Progenitor cell of endocrine pancreas (in vitro differentiated cells): ENCODE results near the gene SNRK. TPM values are rescaled to one million over a fixed set of nuclear protein-coding genes. Genes with fewer than 3 reads are reported as not detected.
A peak's percentile ranks its signal among the peaks of the same experiment; 100 is the strongest.

Experiments
- DNase-seq: peaks from one replicate; pipeline ENCODE4 v3.0.0; 2021; ENCODE audit warnings: low spot score; ENCODE audit not compliant: unreplicated experiment
- H3K27ac Mint-ChIP-seq: 2 replicates; pipeline ENCODE4 v1.8.0; 2021; ENCODE audit warnings: mild to moderate bottlenecking, moderate library complexity, mixed read lengths
- H3K27me3 Mint-ChIP-seq: 2 replicates; pipeline ENCODE4 v1.8.0; 2021; ENCODE audit warnings: mixed read lengths
- H3K36me3 Mint-ChIP-seq: 2 replicates; pipeline ENCODE4 v1.8.0; 2022; ENCODE audit warnings: mixed read lengths; ENCODE audit not compliant: insufficient read depth
- H3K4me1 Mint-ChIP-seq: 2 replicates; pipeline ENCODE4 v1.8.0; 2021; ENCODE audit warnings: low read depth, mixed read lengths
- H3K4me3 Mint-ChIP-seq: 2 replicates; pipeline ENCODE4 v1.8.0; 2021; ENCODE audit warnings: low read depth, mild to moderate bottlenecking, moderate library complexity, mixed read lengths
- H3K9me3 Mint-ChIP-seq: 2 replicates; pipeline ENCODE4 v1.8.0; 2021; ENCODE audit warnings: low read depth, mixed read lengths
- CTCF ChIP-seq: fragments of 200-600 bp; sonication (generic); IDR thresholded peaks from one replicate; pipeline ENCODE4 v1.5.0; 2021; ENCODE audit warnings: antibody characterized with exemption, mild to moderate bottlenecking; ENCODE audit not compliant: unreplicated experiment
- total RNA-seq: library from RNA; stranded (reverse); gene quantifications from 2 replicates; pipeline ENCODE4 v1.2.1, GENCODE V29; 2021

The SNRK gene
- total RNA-seq, 1 donor from 2014 or later: 23.6 TPM

DNA sequence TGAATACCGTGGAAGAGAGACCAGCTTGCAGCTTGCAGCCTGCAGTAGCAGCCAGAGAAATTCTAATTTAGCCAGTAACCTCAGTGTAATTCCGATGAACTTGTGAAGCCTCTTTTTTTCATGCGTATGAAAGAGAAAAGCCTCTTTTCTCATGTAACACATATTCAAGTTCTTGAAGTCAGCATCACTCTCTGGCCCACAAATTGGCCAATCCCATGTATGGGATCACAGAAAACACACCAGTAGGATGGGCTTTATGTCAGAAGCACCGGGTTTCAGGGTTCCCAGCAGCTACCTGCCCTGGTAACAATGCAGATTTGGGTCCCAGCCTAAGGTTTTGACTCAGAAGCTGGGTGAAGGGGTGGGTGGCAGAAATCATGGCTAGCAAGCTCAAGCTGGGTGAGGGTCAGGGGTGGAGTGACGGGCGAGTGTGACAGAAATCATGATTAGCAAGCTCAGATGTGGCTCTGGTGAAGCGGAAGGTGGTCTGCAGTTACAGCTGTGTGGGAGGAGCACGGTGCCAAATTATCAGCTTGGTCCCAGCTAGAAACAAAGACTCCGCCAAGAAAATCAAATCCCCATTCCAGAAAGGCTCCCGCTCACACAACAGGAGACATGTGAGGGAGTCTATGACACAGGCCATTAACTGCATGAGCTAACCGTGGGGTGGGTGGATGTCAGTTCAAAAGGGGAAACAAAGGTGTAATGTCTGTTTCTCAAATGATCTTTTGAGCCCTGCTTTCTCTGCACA, 86.6 kb downstream of the SNRK start:
- no peak for DNase-seq
- Mint-ChIP-seq H3K27ac (no peak overlapping the region), H3K9me3 (no peaks in the 10 kb centered on the region), H3K4me3 (no peak overlapping the region), H3K36me3 (no peaks in the 10 kb centered on the region), H3K27me3 (no peaks in the 10 kb centered on the region), H3K4me1 (no peaks in the 10 kb centered on the region)
- TF ChIP-seq CTCF: no peak

DNA sequence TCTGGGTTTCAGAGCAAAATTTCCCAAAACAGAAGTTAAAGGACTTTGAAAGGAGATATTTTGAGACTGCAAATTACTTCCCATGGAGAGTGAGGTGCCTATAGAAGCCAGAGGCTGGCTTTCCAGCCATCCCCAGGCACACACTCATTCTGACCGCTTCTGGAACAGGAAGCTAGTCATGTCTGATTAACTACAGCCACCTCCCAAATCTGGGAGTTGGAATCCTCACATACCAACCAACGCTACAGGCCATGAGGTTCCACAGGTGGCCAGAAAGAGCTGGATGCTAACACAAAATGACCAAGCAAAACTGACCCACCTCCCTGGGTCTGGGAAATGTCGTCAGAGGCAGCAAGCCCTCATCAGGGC, 87.2 kb downstream of the SNRK start:
- TF ChIP-seq CTCF: no peak
- DNase-seq: no peak
- no peaks in the 10 kb centered on the region for H3K9me3 Mint-ChIP-seq
- H3K36me3 Mint-ChIP-seq: no peaks in the 10 kb centered on the region
- no peak overlapping the region for H3K27ac Mint-ChIP-seq
- no peak overlapping the region for H3K4me3 Mint-ChIP-seq
- no peaks in the 10 kb centered on the region for H3K27me3 Mint-ChIP-seq
- H3K4me1 Mint-ChIP-seq: no peaks in the 10 kb centered on the region

- Mint-ChIP-seq H3K27ac (no peak overlapping the region), H3K4me1 (no peaks in the 10 kb centered on the region), H3K36me3 (peaks cover 10% of the 10 kb centered on the region), H3K4me3 (no peak overlapping the region), H3K9me3 (peaks cover 16% of the 10 kb centered on the region), H3K27me3 (no peaks in the 10 kb centered on the region)
- peak; percentile 75 for TF ChIP-seq CTCF
- no peak for DNase-seq
Observed at GRCh38 chr3:43378066-43378935, 92.0 kb downstream of the SNRK start.

GRCh38 chr3:43379343-43379742, 93.0 kb downstream of the SNRK start:
- Mint-ChIP-seq H3K9me3 (peaks cover 17% of the 10 kb centered on the region), H3K27ac (no peak overlapping the region), H3K36me3 (peaks cover 10% of the 10 kb centered on the region), H3K4me3 (no peak overlapping the region), H3K27me3 (no peaks in the 10 kb centered on the region), H3K4me1 (no peaks in the 10 kb centered on the region)
- DNase-seq: no peak
- TF ChIP-seq CTCF: no peak

- Mint-ChIP-seq H3K27ac (no peak overlapping the region), H3K9me3 (peaks cover 13% of the 10 kb centered on the region), H3K4me1 (peaks cover 7% of the 10 kb centered on the region), H3K4me3 (no peak overlapping the region), H3K36me3 (peaks cover 2% of the 10 kb centered on the region), H3K27me3 (no peaks in the 10 kb centered on the region)
- no peak for DNase-seq
- TF ChIP-seq CTCF: no peak
Observed at GRCh38 chr3:43388175-43388574, 101.8 kb downstream of the SNRK start.
